HepG2 (cell line): ENCODE data around the gene SAYSD1. TPM values are rescaled to one million over a fixed set of nuclear protein-coding genes. Genes with fewer than 3 reads are reported as not detected.

ENCODE experiments used
- ADNP ChIP-seq: sonication (generic); formaldehyde crosslinking; IDR thresholded peaks from 2 replicates; pipeline ENCODE4 v1.4.0; 2020; ENCODE audit warnings: missing genetic modification reagents
- BCL6 ChIP-seq: IDR thresholded peaks from 2 replicates; pipeline ENCODE4 v1.6.1; 2016; ENCODE audit warnings: missing genetic modification reagents, missing compliant biosample characterization
- E2F2 ChIP-seq: sonication (generic); formaldehyde crosslinking; IDR thresholded peaks from 2 replicates; pipeline ENCODE4 v1.4.0; 2020; ENCODE audit warnings: missing genetic modification reagents, borderline replicate concordance
- GPBP1L1 ChIP-seq: sonication (generic); formaldehyde crosslinking; IDR thresholded peaks from 2 replicates; pipeline ENCODE4 v1.5.0; 2020; ENCODE audit warnings: mild to moderate bottlenecking, missing genetic modification reagents
- HMGA1 ChIP-seq: sonication (generic); formaldehyde crosslinking; conservative IDR thresholded peaks from 2 replicates; pipeline ENCODE4 v1.4.0; 2020; ENCODE audit warnings: missing genetic modification reagents
- HNRNPK ChIP-seq: fragments of 200-400 bp; formaldehyde crosslinking; IDR thresholded peaks from 2 replicates; pipeline ENCODE4 v1.6.1; 2018; ENCODE audit warnings: low read length, low read depth, moderate library complexity, mild to moderate bottlenecking; ENCODE audit not compliant: poor library complexity, severe bottlenecking
- LCORL ChIP-seq, 2 experiments: fragments of 450-650 bp in 1 of 2; sonication (generic) in 1 of 2; formaldehyde crosslinking in 1 of 2; IDR thresholded peaks; 2 replicates each; pipeline versions ENCODE4 v1.5.0 to v1.6.1; 2017 to 2020; ENCODE audit warnings: antibody characterized with exemption in 1 of 2, missing genetic modification reagents in 1 of 2
- SNAPC5 ChIP-seq: sonication (generic); formaldehyde crosslinking; IDR thresholded peaks from 2 replicates; pipeline ENCODE4 v1.8.1; 2023; ENCODE audit warnings: mild to moderate bottlenecking, missing genetic modification reagents, borderline replicate concordance
- TIGD3 ChIP-seq: sonication (generic); formaldehyde crosslinking; IDR thresholded peaks from 2 replicates; pipeline ENCODE4 v1.5.1; 2020; ENCODE audit warnings: mild to moderate bottlenecking, missing genetic modification reagents, borderline replicate concordance
- ZNF407 ChIP-seq: sonication (generic); formaldehyde crosslinking; IDR thresholded peaks from one replicate; pipeline ENCODE4 v1.5.1; 2020; ENCODE audit warnings: mild to moderate bottlenecking, missing genetic modification reagents; ENCODE audit errors: not compliant biosample characterization
- polyA plus RNA-seq, 8 experiments: library from polyadenylated mRNA; depleted of rRNA in 3 of 8; stranded (reverse) in 7 of 8; unstranded in 1 of 8; fragments of >200 nt; fragmentation: Illumina TruSeq in 4 of 8; extraction: Trizol in 4 of 8; gene quantifications; 2 replicates each; pipeline versions ENCODE4 v1.2.1 to v1.2.3, GENCODE V29; 2011 to 2016; ENCODE audit warnings: low read depth in 4 of 8, missing spikeins in 1 of 8, mixed read lengths in 1 of 8; ENCODE audit not compliant: insufficient read depth in 1 of 8
- total RNA-seq, 5 experiments: library from RNA; depleted of rRNA; stranded (reverse); fragments of >200 nt; fragmentation: Illumina TruSeq; extraction: Trizol; gene quantifications; 2 replicates each; pipeline ENCODE4 v1.2.3, GENCODE V29; 2016; ENCODE audit warnings: low read depth in 1 of 5
- TF ChIP-seq, protein P1 (sequence below): sonication (generic); formaldehyde crosslinking; IDR thresholded peaks from 2 replicates; pipeline ENCODE4 v1.4.0; 2020; ENCODE audit warnings: missing genetic modification reagents

The SAYSD1 gene
- total and polyA plus RNA-seq, 2 of the 13 experiments (the other 11 are each of a cell fraction or from before 2014, with no cell fraction given), result 10.1 to 16.0 TPM

GRCh38 chr6:39114704-39115599 lies at the start of gene SAYSD1 (continued):
- TF ChIP-seq ZNF407, result peak; percentile 70
- TF ChIP-seq HMGA1 (CRISPR knock-in tag), result no peak
- TF ChIP-seq BCL6 (CRISPR knock-in tag), result peak; percentile 32; the same call in 1 of the 2 replicates
- no peak for TF ChIP-seq GPBP1L1 (CRISPR knock-in tag)
- TF ChIP-seq HNRNPK, result peak; percentile 21
- peak; percentile 23 for TF ChIP-seq TIGD3 (CRISPR knock-in tag)
- peak; percentile 88; the same call in 1 of the 2 replicates for TF ChIP-seq SNAPC5
- TF ChIP-seq E2F2 (CRISPR knock-in tag), result peak; percentile 94; the same call in 1 of the 2 replicates
- TF ChIP-seq, protein P1, sequence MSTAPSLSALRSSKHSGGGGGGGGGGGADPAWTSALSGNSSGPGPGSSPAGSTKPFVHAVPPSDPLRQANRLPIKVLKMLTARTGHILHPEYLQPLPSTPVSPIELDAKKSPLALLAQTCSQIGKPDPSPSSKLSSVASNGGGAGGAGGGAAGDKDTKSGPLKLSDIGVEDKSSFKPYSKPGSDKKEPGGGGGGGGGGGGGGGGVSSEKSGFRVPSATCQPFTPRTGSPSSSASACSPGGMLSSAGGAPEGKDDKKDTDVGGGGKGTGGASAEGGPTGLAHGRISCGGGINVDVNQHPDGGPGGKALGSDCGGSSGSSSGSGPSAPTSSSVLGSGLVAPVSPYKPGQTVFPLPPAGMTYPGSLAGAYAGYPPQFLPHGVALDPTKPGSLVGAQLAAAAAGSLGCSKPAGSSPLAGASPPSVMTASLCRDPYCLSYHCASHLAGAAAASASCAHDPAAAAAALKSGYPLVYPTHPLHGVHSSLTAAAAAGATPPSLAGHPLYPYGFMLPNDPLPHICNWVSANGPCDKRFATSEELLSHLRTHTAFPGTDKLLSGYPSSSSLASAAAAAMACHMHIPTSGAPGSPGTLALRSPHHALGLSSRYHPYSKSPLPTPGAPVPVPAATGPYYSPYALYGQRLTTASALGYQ (CRISPR knock-in tag), result peak; percentile 60
- TF ChIP-seq ADNP (CRISPR knock-in tag), result no peak
- peak; percentile 72; the same call in 1 of the 2 replicates for TF ChIP-seq LCORL (IDR thresholded peaks at IDR 0.05)
- TF ChIP-seq LCORL (CRISPR knock-in tag; IDR thresholded peaks at IDR 0.05), result peak; percentile 82
